H1 (cell line): ENCODE measurements around the gene VPS35.

ENCODE experiments used
- EZH2 ChIP-seq: fragments of 200-600 bp; sonication (generic); IDR thresholded peaks from 2 replicates; pipeline ENCODE4 v1.7.1; 2012; ENCODE audit warnings: low read depth, mild to moderate bottlenecking, moderate library complexity, low read length, inconsistent platforms; ENCODE audit not compliant: severe bottlenecking
- TF ChIP-seq, protein P1 (sequence below): IDR thresholded peaks from 2 replicates; pipeline ENCODE4 v1.6.1; 2011; ENCODE audit warnings: low read length, improper control_type of control experiment

DNA sequence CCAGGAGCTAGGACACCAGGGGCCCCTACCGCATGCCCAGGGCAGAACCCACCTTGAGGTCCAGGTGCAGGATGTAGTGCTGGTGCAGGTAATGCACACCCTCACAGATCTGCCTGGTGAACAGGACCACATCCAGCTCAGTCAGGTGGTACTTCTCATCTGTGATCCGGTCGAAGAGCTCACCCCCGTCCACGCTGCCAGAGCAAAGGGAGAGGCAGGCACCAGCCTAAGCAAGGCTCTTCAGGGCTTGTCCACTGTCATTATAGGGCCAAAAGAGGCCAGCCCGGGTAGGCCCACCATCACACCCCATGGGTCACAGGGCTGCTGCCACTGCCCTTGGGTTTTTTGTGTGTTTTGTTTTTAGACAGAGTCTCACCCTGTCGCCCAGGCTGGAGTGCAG is 38.2 kb upstream of the VPS35 start:
- TF ChIP-seq, protein P1, sequence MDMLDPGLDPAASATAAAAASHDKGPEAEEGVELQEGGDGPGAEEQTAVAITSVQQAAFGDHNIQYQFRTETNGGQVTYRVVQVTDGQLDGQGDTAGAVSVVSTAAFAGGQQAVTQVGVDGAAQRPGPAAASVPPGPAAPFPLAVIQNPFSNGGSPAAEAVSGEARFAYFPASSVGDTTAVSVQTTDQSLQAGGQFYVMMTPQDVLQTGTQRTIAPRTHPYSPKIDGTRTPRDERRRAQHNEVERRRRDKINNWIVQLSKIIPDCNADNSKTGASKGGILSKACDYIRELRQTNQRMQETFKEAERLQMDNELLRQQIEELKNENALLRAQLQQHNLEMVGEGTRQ: no peak
- no peak for TF ChIP-seq EZH2
